ENCODE results near the gene ERCC6L2.

DNA sequence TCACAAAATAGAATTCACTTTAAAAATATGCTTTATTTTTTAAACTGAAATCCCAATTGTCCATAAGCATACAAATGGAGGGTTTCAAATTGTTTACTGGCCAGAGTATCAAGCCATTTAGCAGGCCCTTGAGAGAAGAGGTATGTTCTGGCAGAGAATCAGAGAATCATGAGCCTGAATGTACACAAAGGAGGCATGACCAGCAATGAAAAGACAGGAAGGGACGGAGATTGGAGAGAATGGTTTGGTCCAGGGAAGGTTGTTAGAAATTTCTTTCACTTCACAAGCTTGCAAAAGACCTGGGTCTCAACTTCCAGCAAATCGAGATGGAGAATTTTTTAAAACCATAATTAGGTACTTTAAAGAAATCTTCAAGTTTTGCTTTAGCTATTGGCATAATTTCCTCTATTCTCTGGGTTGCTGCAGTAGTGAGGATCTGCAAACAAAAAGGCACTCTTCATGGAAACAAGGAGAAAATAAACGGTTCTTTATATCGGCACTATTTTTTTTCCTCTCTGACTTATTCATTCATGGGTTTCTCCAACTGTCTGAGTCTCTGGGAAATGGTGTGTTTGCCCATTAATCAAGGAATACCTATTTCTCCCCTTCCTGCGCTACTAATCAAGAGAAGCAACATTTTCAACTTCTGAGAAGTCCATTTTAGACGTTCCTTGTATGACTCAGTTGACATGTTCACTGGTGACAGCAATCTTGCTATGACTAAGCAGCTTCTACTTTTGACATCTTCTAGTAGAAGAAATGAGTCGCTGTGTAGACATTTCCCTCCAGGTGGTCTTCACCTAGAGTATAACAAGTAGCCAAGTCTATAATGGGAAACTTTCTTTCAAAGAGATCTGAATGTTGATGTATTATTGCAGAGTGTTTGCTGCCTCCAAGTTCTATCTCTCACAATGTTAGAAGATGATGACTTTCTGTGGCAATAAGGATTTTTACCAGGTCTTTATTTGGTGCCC is 23.1 kb upstream of the ERCC6L2 start:
- no peak for TF ChIP-seq CREB5 (CRISPR knock-in tag; IDR thresholded peaks at IDR 0.05; ENCODE audit: low read depth)
- TF ChIP-seq ZNF565 (CRISPR knock-in tag; conservative IDR thresholded peaks at IDR 0.05; ENCODE audit: low read depth), result no peak
- no peak for TF ChIP-seq CSDC2 (CRISPR knock-in tag; IDR thresholded peaks at IDR 0.05)
- no peak for TF ChIP-seq BACH2 (CRISPR knock-in tag; IDR thresholded peaks at IDR 0.05; ENCODE audit: borderline replicate concordance)
- TF ChIP-seq, protein P1, sequence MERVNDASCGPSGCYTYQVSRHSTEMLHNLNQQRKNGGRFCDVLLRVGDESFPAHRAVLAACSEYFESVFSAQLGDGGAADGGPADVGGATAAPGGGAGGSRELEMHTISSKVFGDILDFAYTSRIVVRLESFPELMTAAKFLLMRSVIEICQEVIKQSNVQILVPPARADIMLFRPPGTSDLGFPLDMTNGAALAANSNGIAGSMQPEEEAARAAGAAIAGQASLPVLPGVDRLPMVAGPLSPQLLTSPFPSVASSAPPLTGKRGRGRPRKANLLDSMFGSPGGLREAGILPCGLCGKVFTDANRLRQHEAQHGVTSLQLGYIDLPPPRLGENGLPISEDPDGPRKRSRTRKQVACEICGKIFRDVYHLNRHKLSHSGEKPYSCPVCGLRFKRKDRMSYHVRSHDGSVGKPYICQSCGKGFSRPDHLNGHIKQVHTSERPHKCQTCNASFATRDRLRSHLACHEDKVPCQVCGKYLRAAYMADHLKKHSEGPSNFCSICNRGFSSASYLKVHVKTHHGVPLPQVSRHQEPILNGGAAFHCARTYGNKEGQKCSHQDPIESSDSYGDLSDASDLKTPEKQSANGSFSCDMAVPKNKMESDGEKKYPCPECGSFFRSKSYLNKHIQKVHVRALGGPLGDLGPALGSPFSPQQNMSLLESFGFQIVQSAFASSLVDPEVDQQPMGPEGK (CRISPR knock-in tag; IDR thresholded peaks at IDR 0.05; ENCODE audit: borderline replicate concordance), result no peak
- TF ChIP-seq ZNF70 (CRISPR knock-in tag; IDR thresholded peaks at IDR 0.05), result no peak
- TF ChIP-seq ZFP3 (CRISPR knock-in tag; IDR thresholded peaks at IDR 0.05), result no peak
- no peak for TF ChIP-seq GLIS3 (CRISPR knock-in tag; IDR thresholded peaks at IDR 0.05)
- no peak for TF ChIP-seq ESRRG (CRISPR knock-in tag; IDR thresholded peaks at IDR 0.05)
- no peak for TF ChIP-seq ZFP30 (CRISPR knock-in tag; IDR thresholded peaks at IDR 0.05)
- TF ChIP-seq SNAI2 (CRISPR knock-in tag; IDR thresholded peaks at IDR 0.05), result no peak
